Suprapubic skin (tissue), 3 donors: ENCODE results near the gene CD9.

Experiments
- POLR2A ChIP-seq, 2 donors: fragments of 450-650 bp; IDR thresholded peaks; one replicate each; pipeline ENCODE4 v1.6.1; 2017; ENCODE audit warnings: antibody characterized with exemption in 2 of 2, mild to moderate bottlenecking in 2 of 2, moderate library complexity in 2 of 2
- TF ChIP-seq, protein P1 (sequence below), 2 donors: fragments of 200-600 bp in 1 of 2; fragments of 450-650 bp in 1 of 2; sonication (generic) in 1 of 2; IDR thresholded peaks; one replicate each; pipeline ENCODE4 v1.5.1; 2016 to 2019; ENCODE audit warnings: antibody characterized with exemption in 2 of 2, mild to moderate bottlenecking in 1 of 2, moderate library complexity in 1 of 2

- TF ChIP-seq, protein P1, sequence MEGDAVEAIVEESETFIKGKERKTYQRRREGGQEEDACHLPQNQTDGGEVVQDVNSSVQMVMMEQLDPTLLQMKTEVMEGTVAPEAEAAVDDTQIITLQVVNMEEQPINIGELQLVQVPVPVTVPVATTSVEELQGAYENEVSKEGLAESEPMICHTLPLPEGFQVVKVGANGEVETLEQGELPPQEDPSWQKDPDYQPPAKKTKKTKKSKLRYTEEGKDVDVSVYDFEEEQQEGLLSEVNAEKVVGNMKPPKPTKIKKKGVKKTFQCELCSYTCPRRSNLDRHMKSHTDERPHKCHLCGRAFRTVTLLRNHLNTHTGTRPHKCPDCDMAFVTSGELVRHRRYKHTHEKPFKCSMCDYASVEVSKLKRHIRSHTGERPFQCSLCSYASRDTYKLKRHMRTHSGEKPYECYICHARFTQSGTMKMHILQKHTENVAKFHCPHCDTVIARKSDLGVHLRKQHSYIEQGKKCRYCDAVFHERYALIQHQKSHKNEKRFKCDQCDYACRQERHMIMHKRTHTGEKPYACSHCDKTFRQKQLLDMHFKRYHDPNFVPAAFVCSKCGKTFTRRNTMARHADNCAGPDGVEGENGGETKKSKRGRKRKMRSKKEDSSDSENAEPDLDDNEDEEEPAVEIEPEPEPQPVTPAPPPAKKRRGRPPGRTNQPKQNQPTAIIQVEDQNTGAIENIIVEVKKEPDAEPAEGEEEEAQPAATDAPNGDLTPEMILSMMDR (IDR thresholded peaks at IDR 0.05): no peak
- no peak for TF ChIP-seq POLR2A (IDR thresholded peaks at IDR 0.05)
Observed at GRCh38 chr12:6180268-6181051, 19.7 kb upstream of the CD9 start.
